OCI-LY7 (cell line): ENCODE results near the gene GPATCH3.

Experiments used
- CTCF ChIP-seq: fragments of 200-600 bp; sonication (generic); conservative IDR thresholded peaks from 2 replicates; pipeline ENCODE4 v1.5.1; 2014; ENCODE audit warnings: mild to moderate bottlenecking, antibody characterized with exemption, low read length, moderate library complexity, mixed read lengths
- EZH2phosphoT487 ChIP-seq: fragments of 200-600 bp; sonication (generic); IDR thresholded peaks from 2 replicates; pipeline ENCODE4 v1.6.1; 2018; ENCODE audit warnings: low read depth, borderline replicate concordance, mild to moderate bottlenecking, mixed run types, antibody characterized with exemption, low read length, moderate library complexity, mixed read lengths

- TF ChIP-seq CTCF (no peak), EZH2phosphoT487 (no peak)
These were observed 41.2 kb downstream of the GPATCH3 start for GRCh38 chr1:26858891-26859640.
